ENCODE measurements around the gene ZMPSTE24.
A peak's percentile ranks its signal among the peaks of the same experiment; 100 is the strongest.
"Not testable (repeated sequence)": the region's sequence is repeated elsewhere in the genome, so short reads cannot be mapped to it uniquely, and the experiment has no call there.

ZMPSTE24 gene

GRCh38 chr1:40331403-40331802, 73.4 kb downstream of the ZMPSTE24 start:
- DNase-seq = not testable (repeated sequence)

DNA sequence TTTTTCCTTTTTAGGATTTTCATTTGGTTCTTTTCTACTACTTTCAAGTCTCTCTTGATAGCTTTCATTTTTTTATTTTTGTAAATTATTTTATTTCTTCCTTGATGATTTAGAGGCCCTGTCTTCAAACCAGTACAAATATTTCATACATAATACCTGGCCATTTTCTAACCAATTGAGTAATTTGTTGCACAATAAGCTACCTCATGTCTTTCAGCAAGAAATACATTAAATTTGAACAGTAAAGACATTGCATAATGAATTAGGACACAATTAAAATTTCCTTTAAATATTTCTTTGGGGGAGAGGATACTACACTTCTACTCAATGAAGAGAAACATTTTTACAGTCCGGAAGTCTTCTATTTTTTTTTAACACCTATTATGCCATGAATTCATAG, 74.7 kb downstream of the ZMPSTE24 start:
- no peak for DNase-seq

- DNase-seq = no peak
Measured at GRCh38 chr1:40337443-40337842, 79.4 kb downstream of the ZMPSTE24 start.

DNA sequence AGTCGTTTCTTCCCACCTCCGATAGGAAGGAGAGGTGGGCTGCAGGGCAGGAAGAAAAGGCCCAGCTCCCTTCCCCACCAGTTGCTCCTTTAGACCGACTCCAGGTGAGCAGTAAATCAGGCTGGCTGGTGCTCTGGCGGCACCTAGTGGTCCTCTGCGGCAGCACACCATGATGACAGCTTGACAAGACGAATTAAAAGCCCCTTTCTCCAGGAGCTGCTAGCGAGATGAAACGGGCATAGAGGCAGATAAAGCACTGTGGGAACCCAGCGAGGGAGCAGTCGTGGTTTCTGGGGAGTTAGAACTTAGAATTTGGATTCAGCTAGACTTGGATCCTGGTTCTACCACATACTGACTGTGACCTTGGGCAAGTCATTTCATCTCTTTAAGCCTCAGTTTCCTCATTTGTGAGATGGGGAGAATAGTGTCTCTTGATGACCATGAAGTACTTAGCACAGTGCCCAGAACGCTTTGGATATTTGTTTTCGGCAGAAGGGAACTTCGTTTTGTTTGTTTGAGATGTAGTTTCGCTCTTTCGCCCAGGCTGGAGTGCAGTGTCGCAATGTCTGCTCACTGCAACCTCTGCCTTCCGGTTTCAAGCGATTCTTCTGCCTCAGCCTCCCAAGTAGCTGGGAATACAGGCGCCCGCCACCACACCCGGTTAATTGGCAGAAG, 80.8 kb downstream of the ZMPSTE24 start:
- DNase-seq = peak; percentile 93

DNA sequence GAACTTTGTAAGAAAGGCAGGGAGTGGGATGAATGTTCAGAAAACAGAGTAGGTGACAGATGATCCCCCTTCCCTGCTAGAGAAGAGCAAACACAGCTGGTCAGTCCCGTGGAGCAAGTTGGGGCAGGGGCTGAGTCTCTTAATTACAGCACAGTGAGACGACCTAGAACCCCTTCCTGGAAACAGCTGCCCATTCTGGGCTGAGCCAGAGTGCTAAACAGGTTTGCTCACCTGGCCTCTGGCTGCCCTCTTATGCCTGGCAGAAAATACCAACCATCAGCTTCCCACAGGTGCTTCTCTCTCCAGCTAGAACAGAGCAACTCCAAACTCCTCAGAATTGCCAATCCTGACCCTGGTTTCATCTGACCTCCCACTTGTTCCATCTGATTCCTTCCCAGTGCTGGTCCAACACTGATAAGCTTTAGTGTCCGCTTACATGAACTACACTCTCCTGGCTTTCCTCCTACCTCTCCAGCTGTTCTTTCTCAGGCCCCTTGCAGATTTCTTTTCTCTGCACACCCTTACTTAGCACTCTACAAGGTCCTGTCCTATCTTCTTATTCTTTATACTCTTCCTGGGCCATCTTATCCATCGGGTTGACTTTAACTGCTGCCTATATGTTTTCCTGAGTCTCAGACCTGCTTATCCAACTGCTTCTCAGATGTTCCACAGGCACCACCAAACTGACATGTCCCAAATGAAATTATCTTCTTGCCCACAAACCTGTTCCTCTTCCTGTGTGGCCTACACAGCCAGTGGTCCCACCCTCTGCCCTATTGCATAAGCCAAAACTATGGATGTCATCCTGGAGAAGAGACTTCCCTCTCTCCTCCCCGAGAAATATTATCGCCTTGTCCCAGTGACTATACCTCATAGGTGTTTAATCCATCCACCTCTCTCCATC, 81.6 kb downstream of the ZMPSTE24 start:
- no peak for DNase-seq

DNA sequence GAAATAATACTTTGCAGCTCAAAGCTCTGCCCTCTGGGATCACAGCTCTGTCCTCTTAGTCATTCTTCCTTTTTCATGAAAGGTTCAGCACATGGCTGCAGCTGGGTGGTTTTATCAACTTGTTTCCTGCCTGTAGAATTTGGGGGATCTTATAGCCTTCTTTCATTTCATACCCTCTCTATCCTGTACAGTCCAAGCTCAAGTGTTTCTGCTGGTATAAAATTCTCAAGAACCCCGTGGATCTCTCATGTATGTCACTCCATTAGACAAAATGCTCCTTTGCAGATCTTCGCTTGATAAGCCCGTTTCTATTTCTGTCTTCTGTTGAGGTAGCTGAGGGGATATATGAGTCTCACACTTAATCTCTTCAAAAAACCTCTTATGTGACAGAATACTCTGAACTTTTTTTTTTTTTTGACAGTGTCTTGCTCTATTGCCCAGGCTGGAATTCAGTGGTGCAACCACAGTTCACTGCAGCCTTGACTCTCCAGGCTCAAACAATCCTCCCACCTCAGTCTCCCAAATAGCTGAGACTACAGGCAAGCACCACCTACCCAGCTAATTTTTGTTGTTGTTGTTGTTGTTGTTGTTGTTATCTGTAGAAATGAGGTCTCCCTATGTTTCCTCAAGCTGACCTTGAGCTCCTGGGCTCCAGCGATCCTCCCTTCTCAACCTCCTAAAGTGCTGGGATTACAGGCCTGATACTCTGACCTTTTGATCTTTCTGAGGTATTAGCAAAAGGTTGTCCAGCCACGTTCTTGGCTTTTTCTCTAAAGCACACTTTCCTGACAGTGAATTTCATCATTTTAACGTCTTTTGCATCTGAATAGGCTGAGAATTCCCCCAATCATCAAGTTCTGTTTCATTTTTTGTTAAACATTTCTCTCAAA, 83.7 kb downstream of the ZMPSTE24 start:
- DNase-seq = no peak

- not testable (repeated sequence) for DNase-seq
Measured at GRCh38 chr1:40342381-40342717, 84.3 kb downstream of the ZMPSTE24 start.
